BLaER1 (cell line): ENCODE results near the gene FAM3B.

Experiments used
- H3K27ac ChIP-seq: shearing (Covaris generic); formaldehyde crosslinking; 2 replicates; pipeline ENCODE4 v1.8.1; 2022
- H3K27me3 ChIP-seq: shearing (Covaris generic); formaldehyde crosslinking; 2 replicates; pipeline ENCODE4 v1.8.1; 2022
- H3K36me3 ChIP-seq: shearing (Covaris generic); formaldehyde crosslinking; 2 replicates; pipeline ENCODE4 v1.8.1; 2022
- H3K4me1 ChIP-seq: shearing (Covaris generic); formaldehyde crosslinking; 2 replicates; pipeline ENCODE4 v1.8.1; 2022
- H3K4me2 ChIP-seq: shearing (Covaris generic); formaldehyde crosslinking; 2 replicates; pipeline ENCODE4 v1.8.1; 2022
- H3K4me3 ChIP-seq: shearing (Covaris generic); formaldehyde crosslinking; 2 replicates; pipeline ENCODE4 v1.8.1; 2022
- H3K9ac ChIP-seq: shearing (Covaris generic); formaldehyde crosslinking; 2 replicates; pipeline ENCODE4 v1.8.1; 2022
- H3K9me3 ChIP-seq: shearing (Covaris generic); formaldehyde crosslinking; 2 replicates; pipeline ENCODE4 v1.8.1; 2022
- H4K20me1 ChIP-seq: shearing (Covaris generic); formaldehyde crosslinking; 2 replicates; pipeline ENCODE4 v1.8.1; 2022
- Cebpa-rat ChIP-seq: shearing (Covaris generic); IDR thresholded peaks from 2 replicates; pipeline ENCODE4 v1.8.1; 2022

Gene FAM3B

GRCh38 chr21:41328660-41329607 lies 12.3 kb downstream of the FAM3B start:
- TF ChIP-seq Cebpa-rat = no peak
- H4K20me1 ChIP-seq = no peaks in the 10 kb centered on the region
- no peak overlapping the region for H3K4me3 ChIP-seq
- no peak overlapping the region for H3K9ac ChIP-seq
- H3K4me1 ChIP-seq = peaks cover 13% of the 10 kb centered on the region
- no peak overlapping the region for H3K4me2 ChIP-seq
- no peaks in the 10 kb centered on the region for H3K27me3 ChIP-seq
- H3K27ac ChIP-seq = no peak overlapping the region
- no peaks in the 10 kb centered on the region for H3K36me3 ChIP-seq
- H3K9me3 ChIP-seq = peaks cover 4% of the 10 kb centered on the region

GRCh38 chr21:41333752-41334151 lies 17.2 kb downstream of the FAM3B start:
- Histone ChIP-seq H3K27ac (no peak overlapping the region), H3K4me3 (no peak overlapping the region), H3K4me2 (no peak overlapping the region), H3K36me3 (no peaks in the 10 kb centered on the region), H3K9me3 (peaks cover 13% of the 10 kb centered on the region), H3K9ac (no peak overlapping the region), H4K20me1 (no peaks in the 10 kb centered on the region), H3K27me3 (no peaks in the 10 kb centered on the region), H3K4me1 (no peaks in the 10 kb centered on the region)
- TF ChIP-seq Cebpa-rat = no peak

- no peak for TF ChIP-seq Cebpa-rat
- no peaks in the 10 kb centered on the region for H3K27me3 ChIP-seq
- no peaks in the 10 kb centered on the region for H3K4me1 ChIP-seq
- H3K27ac ChIP-seq = no peak overlapping the region
- H3K9me3 ChIP-seq = peaks cover 14% of the 10 kb centered on the region
- H3K4me2 ChIP-seq = no peak overlapping the region
- no peak overlapping the region for H3K4me3 ChIP-seq
- H3K9ac ChIP-seq = no peak overlapping the region
- no peaks in the 10 kb centered on the region for H3K36me3 ChIP-seq
- no peaks in the 10 kb centered on the region for H4K20me1 ChIP-seq
Measured at GRCh38 chr21:41337515-41337914, 20.9 kb downstream of the FAM3B start.

- TF ChIP-seq Cebpa-rat = no peak
- Histone ChIP-seq H3K4me2 (peak overlapping the region; percentile 4; the same call in 1 of the 2 replicates), H4K20me1 (no peaks in the 10 kb centered on the region), H3K4me3 (no peak overlapping the region), H3K4me1 (no peaks in the 10 kb centered on the region), H3K36me3 (no peaks in the 10 kb centered on the region), H3K9ac (no peak overlapping the region), H3K9me3 (peaks cover 16% of the 10 kb centered on the region), H3K27me3 (no peaks in the 10 kb centered on the region), H3K27ac (no peak overlapping the region)
Measured at GRCh38 chr21:41338455-41338854, 21.9 kb downstream of the FAM3B start.

GRCh38 chr21:41342035-41342434 lies 25.4 kb downstream of the FAM3B start:
- no peak overlapping the region for H3K4me3 ChIP-seq
- no peaks in the 10 kb centered on the region for H4K20me1 ChIP-seq
- H3K9me3 ChIP-seq = 0 out of 2 replicates have a peak, but pooled peaks cover 3% of the 10 kb centered on the region
- TF ChIP-seq Cebpa-rat = no peak
- no peak overlapping the region for H3K27ac ChIP-seq
- H3K4me1 ChIP-seq = no peaks in the 10 kb centered on the region; the same call in 1 of the 2 replicates
- H3K9ac ChIP-seq = no peak overlapping the region
- H3K4me2 ChIP-seq = no peak overlapping the region
- no peaks in the 10 kb centered on the region for H3K36me3 ChIP-seq
- H3K27me3 ChIP-seq = no peaks in the 10 kb centered on the region

- Histone ChIP-seq H3K9ac (no peak overlapping the region), H3K36me3 (no peaks in the 10 kb centered on the region), H3K27me3 (no peaks in the 10 kb centered on the region), H3K27ac (no peak overlapping the region), H3K4me3 (no peak overlapping the region), H4K20me1 (no peaks in the 10 kb centered on the region), H3K4me1 (no peaks in the 10 kb centered on the region; the same call in none of the 2 replicates), H3K4me2 (no peak overlapping the region), H3K9me3 (0 out of 2 replicates have a peak, but pooled peaks cover 3% of the 10 kb centered on the region)
- TF ChIP-seq Cebpa-rat = no peak
Measured at GRCh38 chr21:41344146-41344545, 27.5 kb downstream of the FAM3B start.

- Histone ChIP-seq H3K9ac (no peak overlapping the region), H3K36me3 (no peaks in the 10 kb centered on the region), H3K4me3 (no peak overlapping the region), H3K9me3 (0 out of 2 replicates have a peak, but pooled peaks cover 3% of the 10 kb centered on the region), H4K20me1 (no peaks in the 10 kb centered on the region), H3K27ac (no peak overlapping the region), H3K4me1 (no peaks in the 10 kb centered on the region; the same call in none of the 2 replicates), H3K27me3 (no peaks in the 10 kb centered on the region), H3K4me2 (no peak overlapping the region)
- TF ChIP-seq Cebpa-rat = no peak
Measured at GRCh38 chr21:41345356-41345755, 28.8 kb downstream of the FAM3B start.

- Histone ChIP-seq H3K27ac (no peak overlapping the region), H4K20me1 (no peaks in the 10 kb centered on the region), H3K36me3 (no peaks in the 10 kb centered on the region), H3K4me1 (no peaks in the 10 kb centered on the region; the same call in none of the 2 replicates), H3K4me2 (no peak overlapping the region), H3K4me3 (no peak overlapping the region), H3K9ac (no peak overlapping the region), H3K27me3 (no peaks in the 10 kb centered on the region), H3K9me3 (0 out of 2 replicates have a peak, but pooled peaks cover 3% of the 10 kb centered on the region)
- no peak for TF ChIP-seq Cebpa-rat
Measured at GRCh38 chr21:41345934-41346685, 29.5 kb downstream of the FAM3B start.

- H3K9me3 ChIP-seq = 0 out of 2 replicates have a peak, but pooled peaks cover 3% of the 10 kb centered on the region
- no peaks in the 10 kb centered on the region for H3K36me3 ChIP-seq
- H3K4me3 ChIP-seq = no peak overlapping the region
- no peaks in the 10 kb centered on the region for H3K27me3 ChIP-seq
- no peaks in the 10 kb centered on the region for H4K20me1 ChIP-seq
- no peak for TF ChIP-seq Cebpa-rat
- H3K4me1 ChIP-seq = no peaks in the 10 kb centered on the region; the same call in none of the 2 replicates
- no peak overlapping the region for H3K4me2 ChIP-seq
- no peak overlapping the region for H3K9ac ChIP-seq
- no peak overlapping the region for H3K27ac ChIP-seq
Measured at GRCh38 chr21:41346758-41347157, 30.2 kb downstream of the FAM3B start.
